Small intestine (tissue), 7 donors: Measurements from ENCODE around the gene ST6GAL2. TPM values are rescaled to one million over a fixed set of nuclear protein-coding genes. Genes with fewer than 3 reads are reported as not detected.

Experiments used
- DNase-seq, 2 donors: peaks; one replicate each; pipeline versions ENCODE4 v3.0.0 to v3.0.0-alpha.2; 2013
- FAIRE-seq: peaks from 2 replicates; lab custom pipeline; 2012; peaks lifted over from hg19 to GRCh38; lab: Jason Lieb, UNC
- H3K27ac ChIP-seq, 3 donors: one replicate each; pipeline ENCODE4 v1.5.1; 2013; ENCODE audit warnings: low read length in 2 of 3, mild to moderate bottlenecking in 2 of 3, control low read depth in 1 of 3, inconsistent platforms in 1 of 3, low read depth in 1 of 3, moderate library complexity in 1 of 3
- H3K27me3 ChIP-seq, 3 donors: one replicate each; pipeline ENCODE4 v1.6.1; 2013; ENCODE audit warnings: low read length in 3 of 3, inconsistent platforms in 1 of 3; ENCODE audit not compliant: control insufficient read depth in 3 of 3, insufficient read depth in 3 of 3
- H3K36me3 ChIP-seq, 3 donors: one replicate each; pipeline ENCODE4 v1.6.1; 2013; ENCODE audit warnings: low read length in 3 of 3, inconsistent platforms in 1 of 3, low read depth in 1 of 3, mild to moderate bottlenecking in 1 of 3, moderate library complexity in 1 of 3; ENCODE audit not compliant: control insufficient read depth in 3 of 3, insufficient read depth in 2 of 3
- H3K4me1 ChIP-seq, 3 donors: one replicate each; pipeline ENCODE4 v1.6.1; 2013; ENCODE audit warnings: low read length in 2 of 3, inconsistent platforms in 1 of 3, low read depth in 1 of 3, mild to moderate bottlenecking in 1 of 3, moderate library complexity in 1 of 3; ENCODE audit not compliant: control insufficient read depth in 3 of 3, insufficient read depth in 2 of 3
- H3K4me3 ChIP-seq, 3 donors: one replicate each; pipeline ENCODE4 v1.5.1; 2013; ENCODE audit warnings: low read length in 3 of 3, control low read depth in 1 of 3, inconsistent platforms in 1 of 3, low read depth in 1 of 3, mild to moderate bottlenecking in 1 of 3, moderate library complexity in 1 of 3
- H3K9me3 ChIP-seq, 2 donors: one replicate each; pipeline ENCODE4 v1.6.1; 2013; ENCODE audit warnings: low read depth in 1 of 2, low read length in 1 of 2; ENCODE audit not compliant: control insufficient read depth in 2 of 2, insufficient read depth in 1 of 2
- WGBS, 3 donors: extraction: QIAGEN DNeasy Blood & Tissue Kit; methylation state at CpG; one replicate each; pipeline ENCODE4 v1.1.7; 2013; 5-methylcytosine and 5-hydroxymethylcytosine counted together
- polyA plus RNA-seq, 4 donors: library from polyadenylated mRNA; stranded (reverse) in 3 of 4; unstranded in 1 of 4; fragments of 200-250 nt in 3 of 4; fragments of 120-200 nt in 1 of 4; gene quantifications; one replicate each; pipeline versions ENCODE4 v1.2.1 to v1.2.3, GENCODE V29; 2013
- donor health status: healthy with polysubstance abuse.
- donor health status: control.
- donor health status: control.
- donor health status: Bipolar disorder and iron deficiency.
- donor health status: healthy.

The ST6GAL2 gene
- polyA plus RNA-seq, 4 donors, result 0.03 to 0.89 TPM; not detected in 2

GRCh38 chr2:106800976-106801655, 84.9 kb downstream of the ST6GAL2 start:
- no peaks in the 10 kb centered on the region for H3K9me3 ChIP-seq
- 74 to 76% (median 76%) methylated on average over 10 of the region's 10 CpGs for WGBS, 3 donors
- H3K36me3 ChIP-seq, result no peaks in the 10 kb centered on the region
- FAIRE-seq (no peak), DNase-seq (no peak)
- no peak overlapping the region for H3K4me3 ChIP-seq
- H3K27me3 ChIP-seq, result no peaks in the 10 kb centered on the region
- no peak overlapping the region for H3K27ac ChIP-seq
- H3K4me1 ChIP-seq, result no peaks in the 10 kb centered on the region

DNA sequence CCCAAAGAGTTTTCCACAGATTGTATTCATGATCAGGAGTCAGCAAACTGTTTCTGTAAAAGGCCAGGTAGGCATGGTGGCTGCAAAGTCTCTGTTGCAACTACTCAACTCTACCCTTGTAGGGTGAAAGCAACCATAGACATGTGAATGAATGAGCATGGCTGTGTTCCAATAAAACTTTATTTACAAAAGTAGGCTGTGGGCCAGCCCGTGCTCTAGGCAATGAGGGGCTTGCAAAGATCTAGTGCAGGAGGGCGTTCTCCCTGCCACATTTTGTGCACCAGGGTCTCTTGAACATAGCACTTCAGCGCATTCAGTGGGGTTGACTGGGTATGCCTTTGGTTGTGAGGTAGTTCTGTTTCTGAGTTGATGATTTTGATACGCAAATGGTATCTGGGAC, 85.8 kb downstream of the ST6GAL2 start:
- DNase-seq (no peak), FAIRE-seq (no peak)
- no peaks in the 10 kb centered on the region for H3K4me1 ChIP-seq
- H3K36me3 ChIP-seq, result no peaks in the 10 kb centered on the region
- no peak overlapping the region for H3K4me3 ChIP-seq
- H3K27me3 ChIP-seq, result no peaks in the 10 kb centered on the region
- no peak overlapping the region for H3K27ac ChIP-seq
- WGBS, 3 donors, result 85 to 96% (median 86%) methylated on average over 4 of the region's 4 CpGs
- H3K9me3 ChIP-seq, result no peaks in the 10 kb centered on the region

DNA sequence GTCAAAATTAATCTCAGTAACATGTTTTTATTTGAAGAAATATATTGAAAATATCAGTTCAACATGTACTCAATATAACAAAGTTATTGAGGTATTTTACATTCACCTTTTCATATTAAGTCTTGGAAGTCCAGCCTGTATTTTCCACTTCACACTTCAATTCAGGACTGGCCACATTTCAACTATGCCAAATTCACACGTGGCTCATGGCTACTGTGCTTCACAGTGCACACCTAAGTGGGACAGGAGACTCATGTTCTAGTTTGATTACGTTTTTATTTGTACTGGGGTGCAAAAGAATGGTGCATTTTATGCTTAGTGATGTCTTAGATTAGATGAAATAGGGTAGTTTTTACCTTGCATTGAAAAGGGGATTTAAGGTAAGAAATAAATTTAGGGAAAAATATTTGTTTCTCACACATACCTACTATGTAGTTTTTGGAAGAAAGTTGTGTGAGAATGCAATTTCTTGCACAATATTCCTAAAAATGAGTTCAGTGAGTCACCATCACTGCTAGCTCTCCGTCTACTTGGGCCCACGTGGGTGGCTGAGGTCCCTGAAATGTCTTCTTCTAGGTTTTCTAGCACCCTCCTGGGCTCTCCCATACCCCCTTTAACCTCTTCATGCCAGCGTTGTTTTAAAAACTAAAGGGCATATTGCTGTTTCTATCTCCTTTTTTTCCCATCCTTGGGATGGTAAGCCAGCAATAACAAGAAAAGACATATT, 87.0 kb downstream of the ST6GAL2 start:
- WGBS, 3 donors, result 47 to 67% (median 50%) methylated on average over 5 of the region's 5 CpGs
- no peak overlapping the region for H3K27ac ChIP-seq
- H3K4me3 ChIP-seq, result no peak overlapping the region
- H3K4me1 ChIP-seq, result no peaks in the 10 kb centered on the region
- DNase-seq (no peak), FAIRE-seq (no peak)
- no peaks in the 10 kb centered on the region for H3K9me3 ChIP-seq
- H3K36me3 ChIP-seq, result no peaks in the 10 kb centered on the region
- no peaks in the 10 kb centered on the region for H3K27me3 ChIP-seq

GRCh38 chr2:106797494-106797893, 88.5 kb downstream of the ST6GAL2 start:
- no peaks in the 10 kb centered on the region for H3K36me3 ChIP-seq
- DNase-seq (no peak), FAIRE-seq (no peak)
- no peak overlapping the region for H3K4me3 ChIP-seq
- H3K4me1 ChIP-seq, result no peaks in the 10 kb centered on the region
- H3K9me3 ChIP-seq, result no peaks in the 10 kb centered on the region
- H3K27me3 ChIP-seq, result no peaks in the 10 kb centered on the region
- WGBS, 3 donors, result 67 to 85% (median 71%) methylated on average over 5 of the region's 5 CpGs
- H3K27ac ChIP-seq, result no peak overlapping the region

DNA sequence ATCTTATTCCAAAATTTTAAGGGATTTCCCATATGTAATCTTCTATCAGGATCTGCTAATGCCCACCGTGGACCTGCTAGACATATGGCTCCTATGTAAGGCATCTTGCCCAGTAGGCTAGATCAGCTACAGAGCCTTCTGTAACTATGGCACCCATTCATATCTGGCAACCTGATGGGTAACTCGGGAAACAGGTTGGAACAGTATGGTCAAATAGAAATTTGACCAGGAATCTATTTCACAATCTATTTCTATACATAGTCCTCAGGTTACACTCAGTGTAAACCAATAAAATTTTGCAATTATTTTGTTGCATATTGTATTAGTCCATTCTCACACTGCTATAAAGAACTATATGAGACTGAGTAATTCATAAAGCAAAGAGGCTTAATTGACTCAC, 93.3 kb downstream of the ST6GAL2 start:
- H3K27ac ChIP-seq, result no peak overlapping the region
- no peaks in the 10 kb centered on the region for H3K4me1 ChIP-seq
- H3K36me3 ChIP-seq, result no peaks in the 10 kb centered on the region
- H3K4me3 ChIP-seq, result no peak overlapping the region
- DNase-seq (no peak), FAIRE-seq (no peak)
- H3K27me3 ChIP-seq, result no peaks in the 10 kb centered on the region
- H3K9me3 ChIP-seq, result peaks cover 0 to 10% of the 10 kb centered on the region in 2 donors
- WGBS, 3 donors, result 71 to 84% (median 78%) methylated on average over 2 of the region's 2 CpGs

GRCh38 chr2:106789185-106789584, 96.8 kb downstream of the ST6GAL2 start:
- Histone ChIP-seq H3K9me3 (peaks cover 0 to 10% of the 10 kb centered on the region in 2 donors), H3K4me1 (no peaks in the 10 kb centered on the region), H3K36me3 (no peaks in the 10 kb centered on the region), H3K27me3 (no peaks in the 10 kb centered on the region), H3K4me3 (no peak overlapping the region), H3K27ac (no peak overlapping the region)
- WGBS, 3 donors, result 66 to 82% (median 72%) methylated on average over 6 of the region's 6 CpGs
- no peak for DNase-seq
- FAIRE-seq, result no peak

DNA sequence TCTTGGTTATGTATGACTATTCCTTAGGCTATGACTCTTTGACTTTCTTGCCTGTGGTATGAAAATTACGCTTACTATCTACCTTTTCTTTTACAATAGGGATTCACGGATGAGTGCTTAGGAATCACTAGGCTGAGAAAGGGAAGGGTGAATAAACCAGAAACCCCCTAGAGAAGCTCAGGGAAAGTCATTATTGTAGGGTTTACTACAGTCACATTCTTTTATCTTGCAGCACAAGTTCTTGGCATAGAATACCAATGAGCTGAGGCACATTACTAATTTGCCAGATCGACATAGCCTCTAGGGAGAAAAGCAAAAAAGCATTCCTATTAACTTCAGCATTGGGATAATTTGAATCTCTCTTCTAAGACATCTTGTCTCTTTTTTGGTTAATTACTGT, 103.3 kb downstream of the ST6GAL2 start:
- H3K4me1 ChIP-seq, result no peaks in the 10 kb centered on the region
- no peak for FAIRE-seq
- DNase-seq, result no peak
- no peaks in the 10 kb centered on the region for H3K36me3 ChIP-seq
- 79 to 85% (median 80%) methylated on average over 3 of the region's 3 CpGs for WGBS, 3 donors
- H3K27ac ChIP-seq, result no peak overlapping the region
- H3K4me3 ChIP-seq, result no peak overlapping the region
- no peaks in the 10 kb centered on the region for H3K27me3 ChIP-seq
- H3K9me3 ChIP-seq, result no peaks in the 10 kb centered on the region

GRCh38 chr2:106781196-106781595, 104.8 kb downstream of the ST6GAL2 start:
- Histone ChIP-seq H3K4me1 (no peaks in the 10 kb centered on the region), H3K27me3 (no peaks in the 10 kb centered on the region), H3K4me3 (no peak overlapping the region), H3K27ac (no peak overlapping the region), H3K9me3 (no peaks in the 10 kb centered on the region), H3K36me3 (no peaks in the 10 kb centered on the region)
- DNase-seq, result no peak
- no peak for FAIRE-seq
- WGBS, 3 donors, result 63 to 81% (median 72%) methylated on average over 3 of the region's 3 CpGs
